Transverse colon (tissue), 4 donors: ENCODE measurements around the gene BHLHE23. TPM values are rescaled to one million over a fixed set of nuclear protein-coding genes. Genes with fewer than 3 reads are reported as not detected.

ENCODE experiments used
- DNase-seq: peaks from one replicate; pipeline ENCODE4 v3.0.0-alpha.2; 2019
- H3K27ac ChIP-seq, 4 donors: fragments of 200-600 bp; sonication (generic); 2 replicates each; pipeline ENCODE4 v1.5.1; 2016 to 2018; ENCODE audit warnings: inconsistent platforms in 4 of 4
- H3K27me3 ChIP-seq: fragments of 200-600 bp; sonication (generic); 2 replicates; pipeline ENCODE4 v1.5.1; 2017; ENCODE audit warnings: inconsistent platforms
- H3K36me3 ChIP-seq, 4 donors: fragments of 200-600 bp; sonication (generic); 2 replicates each; pipeline ENCODE4 v1.5.1; 2017 to 2019; ENCODE audit warnings: inconsistent platforms in 4 of 4
- H3K4me1 ChIP-seq, 4 donors: fragments of 200-600 bp; sonication (generic); 2 replicates each; pipeline ENCODE4 v1.5.1; 2017 to 2020; ENCODE audit warnings: inconsistent platforms in 4 of 4
- H3K4me3 ChIP-seq, 4 donors: fragments of 200-600 bp; sonication (generic); 1 replicate in 1 of 4; 2 replicates in 3 of 4; pipeline versions ENCODE4 v1.5.1 to v1.6.1; 2017 to 2019; ENCODE audit warnings: inconsistent platforms in 4 of 4
- H3K9me3 ChIP-seq, 2 donors: fragments of 200-600 bp; sonication (generic); 2 replicates each; pipeline ENCODE4 v1.5.1; 2017 to 2019; ENCODE audit warnings: inconsistent platforms in 2 of 2
- CTCF ChIP-seq, 5 experiments: fragments of 200-600 bp in 3 of 5; fragments of 450-650 bp in 2 of 5; sonication (generic) in 3 of 5; IDR thresholded peaks; 1 replicate in 2 of 5; 2 replicates in 3 of 5; pipeline ENCODE4 v1.5.1; 2016 to 2017; ENCODE audit warnings: antibody characterized with exemption in 5 of 5, inconsistent platforms in 3 of 5, mild to moderate bottlenecking in 2 of 5, moderate library complexity in 1 of 5
- EP300 ChIP-seq: sonication (generic); formaldehyde crosslinking; IDR thresholded peaks from one replicate; pipeline ENCODE4 v1.6.1; 2017; ENCODE audit warnings: antibody characterized with exemption, low read depth
- POLR2A ChIP-seq: fragments of 450-650 bp; IDR thresholded peaks from one replicate; pipeline ENCODE4 v1.6.1; 2016; ENCODE audit warnings: antibody characterized with exemption, mild to moderate bottlenecking, moderate library complexity
- POLR2AphosphoS5 ChIP-seq, 3 donors: sonication (generic); formaldehyde crosslinking; IDR thresholded peaks; one replicate each; pipeline ENCODE4 v1.6.1; 2016; ENCODE audit warnings: antibody characterized with exemption in 3 of 3
- WGBS, 2 donors: methylation state at CpG; one replicate each; pipeline ENCODE4 v1.1.5; 2018; ENCODE audit warnings: low coverage in 1 of 2; 5-methylcytosine and 5-hydroxymethylcytosine counted together
- in situ Hi-C, 4 donors: fragments of 200-750 bp; cut with MboI; loops; one replicate each; pipeline versions ENCODE4 v1.15.0 to v1.15.1; 2017; ENCODE audit warnings: low sequenced_read_pairs in 3 of 4, low pct_ligation_motif_present in 1 of 4, low pct_unique_long_range_greater_than_20kb in 1 of 4
- intact Hi-C: fragments of 100-400 bp; cut with DNase I; formaldehyde crosslinking; loops from one replicate; pipeline ENCODE4 v1.15.1; 2023; ENCODE audit warnings: low total_unique reads
- total RNA-seq, 4 donors: library from RNA; depleted of rRNA; stranded (reverse); fragments of >200 nt; gene quantifications; one replicate each; pipeline ENCODE4 v1.1.0, GENCODE V29; 2016

Gene BHLHE23
- total RNA-seq, 4 donors from 2014 or later = not detected

- peaks cover 52% of the 10 kb centered on the region for H3K27me3 ChIP-seq
- no peak for DNase-seq
These were observed 36.2 kb downstream of the BHLHE23 start for GRCh38 chr20:62970307-62971210.

GRCh38 chr20:62969939-62970306, 36.8 kb downstream of the BHLHE23 start:
- H3K36me3 ChIP-seq = no peaks in the 10 kb centered on the region
- 74% methylated on average over 8 of the region's 8 CpGs; no CpG with 5 or more reads in 1 of the 2 donors for WGBS, 2 donors
- no peaks in the 10 kb centered on the region for H3K9me3 ChIP-seq
- DNase-seq = no peak
- peaks cover 45% of the 10 kb centered on the region for H3K27me3 ChIP-seq
- no peak overlapping the region for H3K27ac ChIP-seq
- intact Hi-C loops (no loop called here), in situ Hi-C loops (no loop called here)
- no peak overlapping the region for H3K4me3 ChIP-seq
- peaks cover 6 to 11% (median 7%) of the 10 kb centered on the region in 4 donors for H3K4me1 ChIP-seq
- no peak for TF ChIP-seq CTCF (IDR thresholded peaks at IDR 0.05)
- no peak for TF ChIP-seq POLR2AphosphoS5 (IDR thresholded peaks at IDR 0.05)
- TF ChIP-seq POLR2A = no peak
- TF ChIP-seq EP300 = no peak

More at GRCh38 chr20:62970307-62971210, 36.2 kb downstream of the BHLHE23 start:
- Histone ChIP-seq H3K4me1 (peaks cover 6 to 11% (median 7%) of the 10 kb centered on the region in 4 donors), H3K9me3 (no peaks in the 10 kb centered on the region), H3K4me3 (no peak overlapping the region), H3K36me3 (no peaks in the 10 kb centered on the region), H3K27ac (no peak overlapping the region)
- intact Hi-C loops = no loop called here
- WGBS, 2 donors = 60% methylated on average over 27 of the region's 33 CpGs; no CpG with 5 or more reads in 1 of the 2 donors
- TF ChIP-seq POLR2AphosphoS5 (IDR thresholded peaks at IDR 0.05) (no peak), EP300 (no peak), CTCF (IDR thresholded peaks at IDR 0.05) (no peak), POLR2A (no peak)
- in situ Hi-C loops = no loop called here

GRCh38 chr20:62969179-62969760, 37.5 kb downstream of the BHLHE23 start:
- in situ Hi-C loops = no loop called here
- intact Hi-C loops = no loop called here
- no peak for TF ChIP-seq EP300
- no peak for TF ChIP-seq CTCF (IDR thresholded peaks at IDR 0.05)
- TF ChIP-seq POLR2AphosphoS5 (IDR thresholded peaks at IDR 0.05) = no peak
- TF ChIP-seq POLR2A = no peak
- Histone ChIP-seq H3K4me3 (no peak overlapping the region), H3K9me3 (no peaks in the 10 kb centered on the region), H3K27me3 (peaks cover 39% of the 10 kb centered on the region), H3K27ac (no peak overlapping the region), H3K4me1 (peaks cover 6 to 11% (median 7%) of the 10 kb centered on the region in 4 donors), H3K36me3 (no peaks in the 10 kb centered on the region)
- no peak for DNase-seq
- WGBS, 2 donors = 38 to 54% methylated on average over 10 to 16 of the region's 16 CpGs

- DNase-seq = no peak
- Histone ChIP-seq H3K36me3 (no peaks in the 10 kb centered on the region), H3K4me1 (peaks cover 6 to 11% (median 7%) of the 10 kb centered on the region in 4 donors), H3K4me3 (no peak overlapping the region), H3K27ac (no peak overlapping the region), H3K9me3 (no peaks in the 10 kb centered on the region), H3K27me3 (peaks cover 32% of the 10 kb centered on the region)
- in situ Hi-C loops = no loop called here
- 59 to 64% methylated on average over 12 to 21 of the region's 21 CpGs for WGBS, 2 donors
- intact Hi-C loops = no loop called here
- TF ChIP-seq CTCF (IDR thresholded peaks at IDR 0.05) = no peak
- no peak for TF ChIP-seq POLR2AphosphoS5 (IDR thresholded peaks at IDR 0.05)
- TF ChIP-seq POLR2A = no peak
- no peak for TF ChIP-seq EP300
These were observed 38.2 kb downstream of the BHLHE23 start for GRCh38 chr20:62968378-62969178.
